Measurements from ENCODE around the gene PTPRD.

The PTPRD gene

DNA sequence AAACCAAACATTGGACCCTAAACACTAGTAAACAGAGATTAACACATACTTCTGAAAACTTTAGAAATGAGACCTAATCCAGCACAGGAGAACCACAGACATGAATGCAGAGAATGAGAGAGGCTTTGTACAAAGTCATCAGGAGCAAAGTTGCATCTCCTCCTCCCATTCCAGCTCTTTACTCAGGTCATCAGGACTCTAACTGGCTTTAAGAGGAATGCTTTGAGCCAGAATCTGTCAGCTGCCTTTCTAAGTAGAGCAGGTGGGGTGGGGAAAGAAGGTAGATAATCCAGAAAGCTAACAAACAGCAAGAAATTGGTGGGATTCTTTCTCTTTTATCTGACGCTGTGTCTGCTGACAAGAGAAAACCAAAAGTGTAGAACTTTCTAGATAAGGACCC lies 2230.5 kb downstream of the PTPRD start:
- H3K4me2 ChIP-seq (ENCODE audit: low read depth, low read length, poor library complexity, severe bottlenecking) = no peak overlapping the region
- no peaks in the 10 kb centered on the region for H4K20me1 ChIP-seq (ENCODE audit: low read depth, low read length)
- no peaks in the 10 kb centered on the region for H3K27me3 ChIP-seq (ENCODE audit: low read length)
- H3K36me3 ChIP-seq (ENCODE audit: low read length) = no peaks in the 10 kb centered on the region
- H3F3A ChIP-seq (ENCODE audit: insufficient read depth) = no peaks in the 10 kb centered on the region
- TF ChIP-seq, protein P1, sequence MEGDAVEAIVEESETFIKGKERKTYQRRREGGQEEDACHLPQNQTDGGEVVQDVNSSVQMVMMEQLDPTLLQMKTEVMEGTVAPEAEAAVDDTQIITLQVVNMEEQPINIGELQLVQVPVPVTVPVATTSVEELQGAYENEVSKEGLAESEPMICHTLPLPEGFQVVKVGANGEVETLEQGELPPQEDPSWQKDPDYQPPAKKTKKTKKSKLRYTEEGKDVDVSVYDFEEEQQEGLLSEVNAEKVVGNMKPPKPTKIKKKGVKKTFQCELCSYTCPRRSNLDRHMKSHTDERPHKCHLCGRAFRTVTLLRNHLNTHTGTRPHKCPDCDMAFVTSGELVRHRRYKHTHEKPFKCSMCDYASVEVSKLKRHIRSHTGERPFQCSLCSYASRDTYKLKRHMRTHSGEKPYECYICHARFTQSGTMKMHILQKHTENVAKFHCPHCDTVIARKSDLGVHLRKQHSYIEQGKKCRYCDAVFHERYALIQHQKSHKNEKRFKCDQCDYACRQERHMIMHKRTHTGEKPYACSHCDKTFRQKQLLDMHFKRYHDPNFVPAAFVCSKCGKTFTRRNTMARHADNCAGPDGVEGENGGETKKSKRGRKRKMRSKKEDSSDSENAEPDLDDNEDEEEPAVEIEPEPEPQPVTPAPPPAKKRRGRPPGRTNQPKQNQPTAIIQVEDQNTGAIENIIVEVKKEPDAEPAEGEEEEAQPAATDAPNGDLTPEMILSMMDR (IDR thresholded peaks at IDR 0.05; ENCODE audit: insufficient read depth, low read length, poor library complexity, severe bottlenecking) = no peak
- no peak for TF ChIP-seq EZH2phosphoT487 (conservative IDR thresholded peaks at IDR 0.05; ENCODE audit: low read length)
- H3K4me3 ChIP-seq (ENCODE audit: insufficient read depth, low read length, poor library complexity, severe bottlenecking) = no peak overlapping the region
- no peak overlapping the region for H2AFZ ChIP-seq (ENCODE audit: low read depth, low read length, severe bottlenecking)
- H3K9ac ChIP-seq (ENCODE audit: low read length) = no peak overlapping the region
- no peak overlapping the region for H3K27ac ChIP-seq (ENCODE audit: low read depth, low read length)
- no peaks in the 10 kb centered on the region for H3K9me2 ChIP-seq (replicated peaks; ENCODE audit: insufficient read depth, low read length)
- H3K9me3 ChIP-seq (ENCODE audit: insufficient read depth, low read length) = no peaks in the 10 kb centered on the region
- H3K79me2 ChIP-seq (ENCODE audit: insufficient read depth, low read length) = no peaks in the 10 kb centered on the region

DNA sequence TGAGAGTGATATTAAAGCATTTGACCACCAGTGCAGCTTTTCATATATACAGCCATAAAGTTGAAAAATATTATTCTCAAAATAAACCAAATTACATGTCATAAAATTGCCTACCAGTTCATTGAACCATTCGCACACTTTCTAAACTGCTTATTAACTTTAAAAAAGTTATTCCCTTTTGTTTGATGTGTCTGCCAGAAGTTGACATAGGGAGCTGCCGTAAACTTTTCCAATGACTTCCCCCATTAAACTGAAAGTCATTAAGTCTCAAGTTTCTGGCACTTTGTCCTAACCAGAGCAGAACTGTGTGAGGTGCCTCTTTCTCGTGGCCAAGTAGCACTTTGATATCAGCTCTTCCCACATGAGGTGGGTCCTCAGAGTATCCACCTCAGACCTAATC lies 2231.2 kb downstream of the PTPRD start:
- H3F3A ChIP-seq (ENCODE audit: insufficient read depth) = no peaks in the 10 kb centered on the region
- H3K79me2 ChIP-seq (ENCODE audit: insufficient read depth, low read length) = no peaks in the 10 kb centered on the region
- H3K4me2 ChIP-seq (ENCODE audit: low read depth, low read length, poor library complexity, severe bottlenecking) = no peak overlapping the region
- no peak overlapping the region for H3K9ac ChIP-seq (ENCODE audit: low read length)
- H4K20me1 ChIP-seq (ENCODE audit: low read depth, low read length) = no peaks in the 10 kb centered on the region
- H3K9me2 ChIP-seq (replicated peaks; ENCODE audit: insufficient read depth, low read length) = no peaks in the 10 kb centered on the region
- H3K27ac ChIP-seq (ENCODE audit: low read depth, low read length) = no peak overlapping the region
- no peak overlapping the region for H3K4me3 ChIP-seq (ENCODE audit: insufficient read depth, low read length, poor library complexity, severe bottlenecking)
- H2AFZ ChIP-seq (ENCODE audit: low read depth, low read length, severe bottlenecking) = no peak overlapping the region
- no peaks in the 10 kb centered on the region for H3K9me3 ChIP-seq (ENCODE audit: insufficient read depth, low read length)
- H3K27me3 ChIP-seq (ENCODE audit: low read length) = no peaks in the 10 kb centered on the region
- H3K36me3 ChIP-seq (ENCODE audit: low read length) = no peaks in the 10 kb centered on the region
- no peak for TF ChIP-seq EZH2phosphoT487 (conservative IDR thresholded peaks at IDR 0.05; ENCODE audit: low read length)
- TF ChIP-seq, protein P1 (IDR thresholded peaks at IDR 0.05; ENCODE audit: insufficient read depth, low read length, poor library complexity, severe bottlenecking) = no peak

DNA sequence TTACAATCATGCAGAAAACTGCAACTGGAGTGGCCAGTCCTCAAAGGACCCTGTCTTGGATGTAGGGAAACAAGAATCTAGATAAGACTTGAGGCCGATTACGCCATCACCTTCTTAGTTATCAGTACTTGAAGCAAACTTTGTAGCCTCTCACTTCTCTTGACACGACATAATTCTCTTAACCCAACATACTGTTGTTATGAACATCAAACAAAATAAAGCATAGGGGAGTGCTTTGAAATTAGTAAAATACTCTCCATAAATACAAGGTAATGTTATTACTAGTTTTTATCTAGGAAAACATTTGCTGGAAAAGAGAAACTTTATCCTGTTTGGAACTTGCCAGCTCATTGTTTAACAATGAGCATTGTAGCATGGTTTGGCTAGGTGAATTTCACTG lies 2238.3 kb downstream of the PTPRD start:
- Histone ChIP-seq H3K9me3 (ENCODE audit: insufficient read depth, low read length) (no peaks in the 10 kb centered on the region), H4K20me1 (ENCODE audit: low read depth, low read length) (no peaks in the 10 kb centered on the region), H3F3A (ENCODE audit: insufficient read depth) (no peaks in the 10 kb centered on the region), H2AFZ (ENCODE audit: low read depth, low read length, severe bottlenecking) (no peak overlapping the region), H3K36me3 (ENCODE audit: low read length) (no peaks in the 10 kb centered on the region), H3K27me3 (ENCODE audit: low read length) (no peaks in the 10 kb centered on the region), H3K27ac (ENCODE audit: low read depth, low read length) (no peak overlapping the region), H3K79me2 (ENCODE audit: insufficient read depth, low read length) (no peaks in the 10 kb centered on the region), H3K4me3 (ENCODE audit: insufficient read depth, low read length, poor library complexity, severe bottlenecking) (no peak overlapping the region), H3K9ac (ENCODE audit: low read length) (no peak overlapping the region), H3K4me2 (ENCODE audit: low read depth, low read length, poor library complexity, severe bottlenecking) (no peak overlapping the region), H3K9me2 (replicated peaks; ENCODE audit: insufficient read depth, low read length) (no peaks in the 10 kb centered on the region)
- TF ChIP-seq EZH2phosphoT487 (conservative IDR thresholded peaks at IDR 0.05; ENCODE audit: low read length) = no peak

DNA sequence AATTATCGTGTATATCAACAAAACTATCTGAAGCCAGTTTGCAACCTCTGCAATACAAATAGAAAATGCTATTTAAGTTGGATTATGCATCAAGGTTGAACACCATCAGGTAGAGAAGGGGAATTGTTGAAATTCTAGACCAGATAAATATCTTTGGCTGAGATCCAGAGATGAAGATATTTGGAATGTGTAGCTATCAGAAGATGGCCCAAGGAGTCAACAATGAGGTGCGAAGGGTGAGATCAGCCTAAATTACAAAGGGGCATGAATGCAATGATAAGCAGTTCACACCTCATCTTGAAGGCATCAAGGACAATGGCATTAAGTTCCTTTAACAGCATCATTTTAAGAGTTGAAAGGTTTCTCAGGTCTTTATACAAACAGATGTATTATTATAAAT lies 2241.1 kb downstream of the PTPRD start:
- Histone ChIP-seq H3K9ac (ENCODE audit: low read length) (no peak overlapping the region), H3F3A (ENCODE audit: insufficient read depth) (no peaks in the 10 kb centered on the region), H3K27me3 (ENCODE audit: low read length) (no peaks in the 10 kb centered on the region), H3K27ac (ENCODE audit: low read depth, low read length) (no peak overlapping the region), H3K9me3 (ENCODE audit: insufficient read depth, low read length) (no peaks in the 10 kb centered on the region), H4K20me1 (ENCODE audit: low read depth, low read length) (no peaks in the 10 kb centered on the region), H3K36me3 (ENCODE audit: low read length) (no peaks in the 10 kb centered on the region), H3K4me2 (ENCODE audit: low read depth, low read length, poor library complexity, severe bottlenecking) (no peak overlapping the region), H3K9me2 (replicated peaks; ENCODE audit: insufficient read depth, low read length) (no peaks in the 10 kb centered on the region), H3K4me3 (ENCODE audit: insufficient read depth, low read length, poor library complexity, severe bottlenecking) (no peak overlapping the region), H3K79me2 (ENCODE audit: insufficient read depth, low read length) (no peaks in the 10 kb centered on the region), H2AFZ (ENCODE audit: low read depth, low read length, severe bottlenecking) (no peak overlapping the region)
- no peak for TF ChIP-seq EZH2phosphoT487 (conservative IDR thresholded peaks at IDR 0.05; ENCODE audit: low read length)
- TF ChIP-seq, protein P1 (IDR thresholded peaks at IDR 0.05; ENCODE audit: insufficient read depth, low read length, poor library complexity, severe bottlenecking) = no peak
